GM19324 (cell line): ENCODE data around the gene TOM1L2.
"Not testable (repeated sequence)": the region's sequence is repeated elsewhere in the genome, so short reads cannot be mapped to it uniquely, and the experiment has no call there.

Experiments
- ATAC-seq: cut with Tn5 transposase; IDR thresholded peaks from one replicate; pipeline ENCODE4 v1.9.1; 2021; ENCODE audit warnings: mild to moderate bottlenecking, moderate library complexity; ENCODE audit not compliant: unreplicated experiment, low FRiP score

TOM1L2 gene

GRCh38 chr17:17812211-17813054 is 159.8 kb downstream of the TOM1L2 start:
- ATAC-seq = no peak

- ATAC-seq = no peak
Observed at GRCh38 chr17:17811381-17812210, 160.6 kb downstream of the TOM1L2 start.

- no peak for ATAC-seq
Observed at GRCh38 chr17:17810895-17811248, 161.3 kb downstream of the TOM1L2 start.

GRCh38 chr17:17810084-17810894 is 161.9 kb downstream of the TOM1L2 start:
- ATAC-seq = no peak

- ATAC-seq = no peak
Observed at GRCh38 chr17:17809531-17810083, 162.6 kb downstream of the TOM1L2 start.

- ATAC-seq = no peak
Observed at GRCh38 chr17:17808706-17809432, 163.3 kb downstream of the TOM1L2 start.

GRCh38 chr17:17808200-17808599 is 164.0 kb downstream of the TOM1L2 start:
- not testable (repeated sequence) for ATAC-seq

- no peak for ATAC-seq
Observed at GRCh38 chr17:17807440-17807839, 164.8 kb downstream of the TOM1L2 start.

GRCh38 chr17:17806611-17807274 is 165.5 kb downstream of the TOM1L2 start:
- no peak for ATAC-seq

GRCh38 chr17:17806035-17806434 is 166.2 kb downstream of the TOM1L2 start:
- ATAC-seq = no peak

GRCh38 chr17:17805575-17805974 is 166.6 kb downstream of the TOM1L2 start:
- ATAC-seq = no peak

GRCh38 chr17:17804007-17804406 is 168.2 kb downstream of the TOM1L2 start:
- no peak for ATAC-seq

GRCh38 chr17:17801800-17802481 is 170.3 kb downstream of the TOM1L2 start:
- ATAC-seq = no peak

GRCh38 chr17:17800504-17801021 is 171.6 kb downstream of the TOM1L2 start:
- ATAC-seq = no peak

GRCh38 chr17:17798573-17799255 is 173.5 kb downstream of the TOM1L2 start:
- ATAC-seq = no peak

- no peak for ATAC-seq
Observed at GRCh38 chr17:17798010-17798556, 174.1 kb downstream of the TOM1L2 start.

GRCh38 chr17:17797119-17797809 is 174.9 kb downstream of the TOM1L2 start:
- ATAC-seq = no peak
